Right renal pelvis (tissue), 4 donors: ENCODE results near the gene OTX1. TPM values are rescaled to one million over a fixed set of nuclear protein-coding genes. Genes with fewer than 3 reads are reported as not detected.

Experiments
- DNase-seq, 4 donors: peaks; one replicate each; pipeline ENCODE4 v3.0.0-alpha.2; 2013; ENCODE audit warnings: low read depth in 4 of 4, low spot score in 3 of 4, missing footprints in 1 of 4
- polyA plus RNA-seq, 4 donors: library from polyadenylated mRNA; unstranded; fragments of 120-200 nt; gene quantifications; one replicate each; pipeline ENCODE4 v1.2.1, GENCODE V29; 2013; ENCODE audit not compliant: insufficient read length in 4 of 4

Gene OTX1
- polyA plus RNA-seq, 4 donors, result not detected

- DNase-seq, result no peak
These were observed 53.9 kb downstream of the OTX1 start for GRCh38 chr2:63104482-63104881.
